Transverse colon (tissue), 4 donors: ENCODE results near the gene PLEKHH2. TPM values are rescaled to one million over a fixed set of nuclear protein-coding genes. Genes with fewer than 3 reads are reported as not detected.

ENCODE experiments used
- DNase-seq: peaks from one replicate; pipeline ENCODE4 v3.0.0-alpha.2; 2019
- H3K27ac ChIP-seq, 4 donors: fragments of 200-600 bp; sonication (generic); 2 replicates each; pipeline ENCODE4 v1.5.1; 2016 to 2018; ENCODE audit warnings: inconsistent platforms in 4 of 4
- H3K27me3 ChIP-seq: fragments of 200-600 bp; sonication (generic); 2 replicates; pipeline ENCODE4 v1.5.1; 2017; ENCODE audit warnings: inconsistent platforms
- H3K36me3 ChIP-seq, 4 donors: fragments of 200-600 bp; sonication (generic); 2 replicates each; pipeline ENCODE4 v1.5.1; 2017 to 2019; ENCODE audit warnings: inconsistent platforms in 4 of 4
- H3K4me1 ChIP-seq, 4 donors: fragments of 200-600 bp; sonication (generic); 2 replicates each; pipeline ENCODE4 v1.5.1; 2017 to 2020; ENCODE audit warnings: inconsistent platforms in 4 of 4
- H3K4me3 ChIP-seq, 4 donors: fragments of 200-600 bp; sonication (generic); 1 replicate in 1 of 4; 2 replicates in 3 of 4; pipeline versions ENCODE4 v1.5.1 to v1.6.1; 2017 to 2019; ENCODE audit warnings: inconsistent platforms in 4 of 4
- H3K9me3 ChIP-seq, 2 donors: fragments of 200-600 bp; sonication (generic); 2 replicates each; pipeline ENCODE4 v1.5.1; 2017 to 2019; ENCODE audit warnings: inconsistent platforms in 2 of 2
- EP300 ChIP-seq: sonication (generic); formaldehyde crosslinking; IDR thresholded peaks from one replicate; pipeline ENCODE4 v1.6.1; 2017; ENCODE audit warnings: antibody characterized with exemption, low read depth
- POLR2A ChIP-seq: fragments of 450-650 bp; IDR thresholded peaks from one replicate; pipeline ENCODE4 v1.6.1; 2016; ENCODE audit warnings: antibody characterized with exemption, mild to moderate bottlenecking, moderate library complexity
- POLR2AphosphoS5 ChIP-seq, 3 donors: sonication (generic); formaldehyde crosslinking; IDR thresholded peaks; one replicate each; pipeline ENCODE4 v1.6.1; 2016; ENCODE audit warnings: antibody characterized with exemption in 3 of 3
- WGBS, 2 donors: methylation state at CpG; one replicate each; pipeline ENCODE4 v1.1.5; 2018; ENCODE audit warnings: low coverage in 1 of 2; 5-methylcytosine and 5-hydroxymethylcytosine counted together
- in situ Hi-C, 4 donors: fragments of 200-750 bp; cut with MboI; loops; one replicate each; pipeline versions ENCODE4 v1.15.0 to v1.15.1; 2017; ENCODE audit warnings: low sequenced_read_pairs in 3 of 4, low pct_ligation_motif_present in 1 of 4, low pct_unique_long_range_greater_than_20kb in 1 of 4
- intact Hi-C: fragments of 100-400 bp; cut with DNase I; formaldehyde crosslinking; loops from one replicate; pipeline ENCODE4 v1.15.1; 2023; ENCODE audit warnings: low total_unique reads
- small RNA-seq, 4 donors: library from RNA; depleted of rRNA; stranded (forward); fragments of <200 nt; gene quantifications; one replicate each; pipeline ENCODE3, GENCODE V24; 2016
- total RNA-seq, 4 donors: library from RNA; depleted of rRNA; stranded (reverse); fragments of >200 nt; gene quantifications; one replicate each; pipeline ENCODE4 v1.1.0, GENCODE V29; 2016
- TF ChIP-seq, protein P1 (sequence below), 5 experiments: fragments of 200-600 bp in 3 of 5; fragments of 450-650 bp in 2 of 5; sonication (generic) in 3 of 5; IDR thresholded peaks; 1 replicate in 2 of 5; 2 replicates in 3 of 5; pipeline ENCODE4 v1.5.1; 2016 to 2017; ENCODE audit warnings: antibody characterized with exemption in 5 of 5, inconsistent platforms in 3 of 5, mild to moderate bottlenecking in 2 of 5, moderate library complexity in 1 of 5

The PLEKHH2 gene
- total RNA-seq, 4 donors from 2014 or later: 7.2 to 32.4 (median 12.3) TPM

GRCh38 chr2:43814711-43815110, 177.7 kb downstream of the PLEKHH2 start:
- Histone ChIP-seq H3K36me3 (no peaks in the 10 kb centered on the region), H3K4me3 (no peak overlapping the region), H3K27me3 (no peaks in the 10 kb centered on the region), H3K4me1 (peaks cover 0 to 16% (median 6%) of the 10 kb centered on the region in 4 donors), H3K27ac (no peak overlapping the region), H3K9me3 (no peaks in the 10 kb centered on the region)
- in situ Hi-C loops: no loop called here
- WGBS, 2 donors: 85 to 93% methylated on average over 3 of the region's 3 CpGs
- intact Hi-C loops: no loop called here
- TF ChIP-seq EP300: no peak
- TF ChIP-seq, protein P1, sequence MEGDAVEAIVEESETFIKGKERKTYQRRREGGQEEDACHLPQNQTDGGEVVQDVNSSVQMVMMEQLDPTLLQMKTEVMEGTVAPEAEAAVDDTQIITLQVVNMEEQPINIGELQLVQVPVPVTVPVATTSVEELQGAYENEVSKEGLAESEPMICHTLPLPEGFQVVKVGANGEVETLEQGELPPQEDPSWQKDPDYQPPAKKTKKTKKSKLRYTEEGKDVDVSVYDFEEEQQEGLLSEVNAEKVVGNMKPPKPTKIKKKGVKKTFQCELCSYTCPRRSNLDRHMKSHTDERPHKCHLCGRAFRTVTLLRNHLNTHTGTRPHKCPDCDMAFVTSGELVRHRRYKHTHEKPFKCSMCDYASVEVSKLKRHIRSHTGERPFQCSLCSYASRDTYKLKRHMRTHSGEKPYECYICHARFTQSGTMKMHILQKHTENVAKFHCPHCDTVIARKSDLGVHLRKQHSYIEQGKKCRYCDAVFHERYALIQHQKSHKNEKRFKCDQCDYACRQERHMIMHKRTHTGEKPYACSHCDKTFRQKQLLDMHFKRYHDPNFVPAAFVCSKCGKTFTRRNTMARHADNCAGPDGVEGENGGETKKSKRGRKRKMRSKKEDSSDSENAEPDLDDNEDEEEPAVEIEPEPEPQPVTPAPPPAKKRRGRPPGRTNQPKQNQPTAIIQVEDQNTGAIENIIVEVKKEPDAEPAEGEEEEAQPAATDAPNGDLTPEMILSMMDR (IDR thresholded peaks at IDR 0.05): no peak
- no peak for TF ChIP-seq POLR2AphosphoS5 (IDR thresholded peaks at IDR 0.05)
- no peak for TF ChIP-seq POLR2A
- DNase-seq: no peak

Small RNA genes lying within 50 kb of the gene (small RNA-seq; reads per million reads assigned to genes)
- 0 reads per million in 4 donors for gene RF00019
- 0 reads per million in 4 donors for gene RN7SKP66

Other genes starting within 250 kb of the PLEKHH2 start
- gene THADA, start 41.2 kb upstream of the PLEKHH2 start, total RNA-seq: 10 to 100 TPM; 21.7 to 78.6 (median 28.1) TPM
- gene C1GALT1C1L, start 39.2 kb downstream of the PLEKHH2 start, total RNA-seq: under 1 TPM in 1 of 4 donors, not detected in 3; 0.96 TPM
- gene DYNC2LI1, start 136.8 kb downstream of the PLEKHH2 start, total RNA-seq: 10 to 100 TPM in 3 of 4 donors, 1 to 10 TPM in 1; 6.6 to 26.9 (median 20.2) TPM
- gene ABCG5, start 201.6 kb downstream of the PLEKHH2 start, total RNA-seq: not detected
- under 1 TPM in 1 of 4 donors, not detected in 3; 0.41 TPM for gene ABCG8, start 201.7 kb downstream of the PLEKHH2 start, total RNA-seq